Right renal pelvis (tissue), 4 donors: ENCODE data around the gene SORT1. TPM values are rescaled to one million over a fixed set of nuclear protein-coding genes. Genes with fewer than 3 reads are reported as not detected.
"Not testable (repeated sequence)": the region's sequence is repeated elsewhere in the genome, so short reads cannot be mapped to it uniquely, and the experiment has no call there.

ENCODE experiments used
- DNase-seq, 4 donors: peaks; one replicate each; pipeline ENCODE4 v3.0.0-alpha.2; 2013; ENCODE audit warnings: low read depth in 4 of 4, low spot score in 3 of 4, missing footprints in 1 of 4
- polyA plus RNA-seq, 4 donors: library from polyadenylated mRNA; unstranded; fragments of 120-200 nt; gene quantifications; one replicate each; pipeline ENCODE4 v1.2.1, GENCODE V29; 2013; ENCODE audit not compliant: insufficient read length in 4 of 4

The SORT1 gene
- polyA plus RNA-seq = 10 to 100 TPM; 54.6 to 66.3 (median 62.6) TPM

DNA sequence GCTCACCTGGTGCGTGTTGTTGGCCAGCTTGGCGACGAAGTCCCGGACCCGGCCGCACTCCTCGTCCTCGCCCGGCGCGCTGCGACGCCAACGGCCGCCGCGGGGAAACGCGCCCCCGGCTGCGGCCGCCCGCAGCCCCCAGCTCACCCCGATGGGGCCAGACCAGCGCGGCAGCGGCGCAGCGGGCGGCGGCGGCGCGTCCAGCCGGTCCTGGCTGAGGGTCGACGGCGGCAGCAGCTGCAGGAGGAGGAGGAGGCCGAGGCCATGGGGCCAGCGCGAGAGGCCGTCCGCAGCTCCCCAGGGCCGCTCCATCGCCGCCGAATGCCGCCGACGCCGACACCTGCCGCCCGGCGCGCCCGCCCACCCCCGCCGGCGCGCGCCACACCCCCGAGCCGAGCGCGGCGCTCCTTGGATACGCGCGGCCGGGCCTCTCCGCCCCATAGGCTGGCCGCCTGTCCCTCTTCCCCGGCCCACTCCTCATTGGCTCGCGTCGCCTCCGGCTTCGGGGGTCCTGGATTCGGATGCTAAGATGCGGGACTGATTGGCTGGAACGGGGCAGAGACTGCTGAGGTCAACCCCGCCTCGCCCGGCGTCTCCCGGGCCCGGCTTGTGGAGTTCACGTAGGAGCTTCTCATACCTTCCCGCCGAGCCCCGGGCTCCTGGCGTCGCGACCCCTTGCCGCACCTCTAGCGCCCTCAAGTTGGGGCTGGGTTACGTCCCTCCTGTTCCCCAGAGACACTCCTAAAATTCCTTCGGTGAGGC is at the start of gene SORT1:
SORT1 (minus strand) TSS at position 338 of the 762 bp plus-strand sequence; CDS start at position 312, 26 bp downstream.
- DNase-seq = peak in 3 of 4 donors; percentile 73 to 81 (median 81)

DNA sequence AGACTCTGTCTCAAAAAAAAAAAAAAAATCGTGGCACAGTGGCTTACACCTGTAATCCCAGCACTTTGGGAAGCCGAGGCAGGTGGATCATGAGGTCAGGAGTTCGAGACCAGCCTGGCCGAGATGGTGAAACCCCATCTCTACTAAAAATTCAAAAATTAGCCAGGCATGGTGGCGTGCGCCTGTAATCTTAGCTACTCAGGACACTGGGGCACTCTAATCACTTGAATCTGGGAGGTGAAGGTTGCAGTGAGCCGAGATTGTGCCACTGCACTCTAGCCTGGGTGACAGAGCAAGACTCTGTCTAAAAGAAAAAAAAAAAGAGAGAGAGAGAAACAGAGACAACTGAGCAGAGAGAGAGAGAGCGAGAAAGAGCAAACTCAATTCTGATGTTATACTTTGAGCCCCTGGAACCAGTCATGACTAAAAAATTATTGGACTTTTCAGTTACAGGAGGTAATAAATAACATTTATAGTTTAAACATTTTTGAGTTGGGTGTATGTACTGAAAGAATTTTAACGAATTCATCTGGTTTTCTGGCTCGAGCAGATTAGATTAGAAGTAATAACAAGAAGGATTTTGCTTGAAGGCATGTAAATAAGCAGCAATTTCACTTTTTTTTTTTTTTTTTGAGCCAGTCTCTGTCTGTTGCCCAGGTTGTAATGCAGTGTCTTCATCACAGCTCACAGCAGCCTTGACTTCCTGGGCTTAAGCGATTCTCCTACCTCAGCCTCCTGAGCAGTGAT is 48.4 kb upstream of the SORT1 start:
- not testable (repeated sequence) for DNase-seq

DNA sequence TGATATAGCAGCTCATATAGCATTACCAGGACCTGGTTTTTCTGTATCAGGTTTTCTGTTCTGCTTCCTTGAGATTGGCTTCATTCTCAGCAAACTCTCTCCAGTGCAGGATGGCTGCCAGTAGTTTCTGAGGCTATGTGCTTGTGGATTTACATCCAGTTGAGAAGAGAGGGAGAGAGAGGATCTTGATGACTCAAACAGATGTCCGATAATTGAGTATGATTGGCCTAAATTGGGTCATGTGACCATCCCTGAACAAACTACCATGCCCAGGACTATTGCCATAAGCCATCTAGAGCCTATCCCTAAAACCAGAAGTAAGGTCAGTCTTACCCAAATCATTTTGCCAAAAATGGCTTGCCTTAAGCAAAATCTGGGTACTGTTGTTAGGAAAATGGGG is 46.6 kb upstream of the SORT1 start:
- no peak for DNase-seq

DNA sequence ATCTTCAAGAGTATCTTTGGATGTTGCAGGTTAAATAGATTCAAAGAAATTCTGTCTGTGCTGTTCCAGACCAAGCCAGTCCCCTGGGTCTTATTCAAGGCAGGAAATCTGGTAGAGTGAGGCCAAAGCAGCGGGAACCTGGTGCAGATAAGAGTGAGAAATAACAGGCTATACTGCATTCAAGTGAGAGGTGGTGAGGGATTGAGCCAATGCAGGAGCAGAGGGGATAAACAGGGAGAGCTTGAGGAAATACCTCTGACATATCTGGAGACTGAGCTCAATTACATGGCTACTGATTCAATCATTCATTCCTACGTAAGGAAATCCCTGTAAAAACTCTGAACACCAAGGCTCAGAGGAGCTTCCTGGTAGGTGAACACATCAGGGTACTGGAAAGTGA is 45.8 kb upstream of the SORT1 start:
- DNase-seq = no peak

DNA sequence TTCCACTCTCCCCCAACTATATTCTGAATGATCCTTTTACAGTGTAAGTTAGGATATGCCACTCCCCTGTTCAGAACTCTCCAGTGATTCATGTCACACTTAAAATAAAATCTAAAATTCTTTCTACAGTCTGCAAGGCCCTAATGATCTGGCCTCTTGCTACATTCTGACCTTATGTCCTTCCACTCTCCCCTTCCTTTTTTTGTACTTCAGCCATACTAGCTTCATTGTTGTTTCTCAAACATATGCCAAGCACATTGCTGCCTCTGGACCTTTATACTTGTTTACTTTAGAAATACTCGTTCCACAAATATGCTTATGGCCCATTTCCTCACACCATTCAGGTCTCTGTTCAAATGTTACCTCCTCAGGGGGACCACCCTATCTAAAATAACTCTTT is 43.4 kb upstream of the SORT1 start:
- DNase-seq = no peak

DNA sequence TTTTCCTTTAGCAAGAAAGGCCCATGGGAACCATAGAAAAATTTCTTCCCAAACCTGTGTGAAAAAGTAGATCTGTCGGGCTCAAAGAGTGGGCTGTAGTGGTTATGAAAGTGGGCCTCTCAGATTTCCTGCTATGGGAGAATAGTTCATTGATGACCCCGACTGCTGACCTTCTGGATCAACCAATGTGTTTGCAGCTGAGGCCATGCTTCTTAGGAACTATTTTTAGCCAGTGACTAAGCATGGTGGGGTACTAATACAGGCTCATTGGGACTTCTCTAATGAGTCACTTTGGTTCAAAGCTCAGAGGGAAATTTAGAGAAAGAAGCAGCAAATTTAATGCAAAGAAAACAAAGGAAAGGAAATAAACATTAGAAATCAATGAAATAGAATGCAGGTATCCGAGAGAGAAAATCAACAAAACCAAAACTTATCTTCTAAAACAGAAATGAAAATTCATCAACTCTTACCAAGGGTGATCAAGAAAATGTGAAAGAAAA is 41.1 kb upstream of the SORT1 start:
- no peak for DNase-seq

DNA sequence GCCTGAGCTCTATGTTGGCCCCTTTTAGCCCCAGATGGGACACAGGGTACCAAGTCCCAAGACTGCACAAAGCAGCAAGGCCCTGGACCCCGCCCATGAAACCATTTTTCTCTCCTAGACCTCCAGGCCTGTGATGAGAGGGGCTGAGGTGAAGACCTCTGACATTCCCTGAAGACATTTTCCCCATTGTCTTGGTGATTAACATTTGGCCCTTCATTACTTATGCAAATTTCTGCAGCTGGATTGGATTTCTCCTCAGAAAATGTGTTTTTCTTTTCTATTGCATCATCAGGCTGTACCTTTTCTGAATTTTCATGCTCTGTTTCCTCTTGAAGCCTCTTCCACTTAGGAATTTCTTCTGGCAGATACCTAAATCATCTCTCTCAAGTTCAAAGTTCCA is 36.8 kb upstream of the SORT1 start:
- DNase-seq = no peak

DNA sequence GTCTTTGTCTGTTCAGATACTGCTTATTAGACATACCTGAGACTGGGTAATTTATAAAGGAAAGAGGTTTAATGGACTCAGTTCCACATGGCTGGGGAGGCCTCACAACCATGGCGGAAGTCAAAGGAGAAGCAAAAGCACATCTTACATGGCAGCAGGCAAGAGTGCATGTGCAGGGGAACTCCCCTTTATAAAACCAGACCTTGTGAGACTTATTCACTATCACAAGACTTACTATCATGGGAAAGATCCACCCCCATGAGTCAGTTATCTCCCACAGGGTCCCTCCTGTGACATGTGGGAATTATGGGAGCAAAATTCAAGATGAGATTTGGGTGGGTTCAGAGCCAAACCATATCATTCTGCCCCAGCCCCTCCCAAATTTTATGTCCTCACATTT is 35.6 kb upstream of the SORT1 start:
- no peak for DNase-seq

DNA sequence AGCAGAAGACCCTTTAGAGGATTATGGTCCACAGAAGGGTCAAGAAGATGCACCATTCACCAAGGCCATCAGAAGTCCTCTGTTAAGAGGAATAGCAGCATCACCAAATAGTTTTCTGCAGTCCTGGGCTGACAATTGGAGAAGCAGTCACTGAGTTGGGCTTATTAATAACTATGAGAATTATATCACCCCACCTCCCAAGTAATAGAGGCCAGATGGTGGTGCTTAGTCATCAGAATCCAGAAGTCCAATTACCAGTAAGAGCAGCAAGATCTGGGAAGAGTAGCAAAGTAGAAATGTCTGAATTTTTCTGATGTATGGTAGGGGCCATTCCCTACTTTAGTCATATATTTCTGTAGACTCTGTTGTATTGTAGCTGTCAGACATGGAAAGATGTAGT is 34.6 kb upstream of the SORT1 start:
- DNase-seq = no peak

DNA sequence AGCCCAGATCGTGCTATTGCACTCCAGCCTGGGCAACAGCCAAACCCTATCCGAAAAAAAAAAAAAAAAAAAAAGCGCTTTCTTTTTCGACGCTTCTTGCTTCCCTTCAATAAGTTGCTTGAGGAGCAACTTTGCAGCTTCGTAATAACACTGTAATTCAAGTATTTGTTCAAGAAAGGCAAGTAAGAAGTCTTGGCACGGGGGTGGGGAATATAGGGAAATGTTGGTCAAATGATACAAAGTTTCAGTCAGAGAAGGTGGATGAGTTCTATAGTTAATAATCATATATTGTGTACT is 29.4 kb upstream of the SORT1 start:
- no peak for DNase-seq

DNA sequence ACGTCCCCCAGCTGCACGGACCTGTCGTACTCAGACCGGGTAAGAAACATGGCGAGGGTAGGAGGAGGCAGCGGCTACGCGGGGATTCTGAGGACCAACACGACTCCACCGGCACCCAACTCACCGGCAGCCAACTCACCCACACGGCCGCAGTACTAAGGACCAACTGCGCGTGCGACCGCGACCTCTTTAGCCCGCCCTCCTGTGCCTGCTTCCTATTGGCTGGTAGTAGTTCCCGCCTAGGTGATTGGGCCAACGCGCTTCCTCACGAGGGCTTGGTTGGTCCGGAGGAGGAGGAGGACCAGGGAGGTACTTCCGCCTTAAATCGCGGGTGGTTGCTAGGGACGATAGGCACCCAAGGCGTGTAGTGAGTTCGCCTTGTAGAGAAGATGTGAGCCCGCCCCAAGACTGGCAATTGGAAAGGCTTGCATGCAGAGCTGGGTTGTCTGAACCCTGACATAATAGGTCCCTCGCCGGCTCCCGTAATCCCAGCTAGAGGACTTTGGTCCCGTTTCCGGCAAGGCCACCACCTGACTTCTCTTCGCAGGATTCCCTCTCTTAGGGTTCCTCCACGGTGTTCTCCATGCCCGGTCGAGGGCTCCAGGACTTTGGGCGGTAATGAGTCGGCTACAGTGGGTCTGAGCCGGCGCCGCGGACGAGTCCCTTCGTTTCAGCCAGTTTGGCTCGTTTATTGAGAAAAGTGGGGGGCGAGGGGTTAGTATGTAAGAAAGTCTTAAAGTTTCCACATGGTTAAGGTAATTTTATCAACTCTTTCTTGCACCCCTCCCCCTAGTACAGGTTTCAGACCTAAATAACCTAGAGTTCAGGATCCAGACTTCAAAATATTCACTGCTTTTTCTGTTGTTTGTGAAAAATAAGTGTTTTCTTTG is 28.8 kb upstream of the SORT1 start, which contains the start of gene PSMA5:
PSMA5 (minus strand) TSS at position 168 of the 890 bp plus-strand sequence; CDS start at position 50, 118 bp downstream.
- DNase-seq = peak; percentile 88 to 96 (median 94)

DNA sequence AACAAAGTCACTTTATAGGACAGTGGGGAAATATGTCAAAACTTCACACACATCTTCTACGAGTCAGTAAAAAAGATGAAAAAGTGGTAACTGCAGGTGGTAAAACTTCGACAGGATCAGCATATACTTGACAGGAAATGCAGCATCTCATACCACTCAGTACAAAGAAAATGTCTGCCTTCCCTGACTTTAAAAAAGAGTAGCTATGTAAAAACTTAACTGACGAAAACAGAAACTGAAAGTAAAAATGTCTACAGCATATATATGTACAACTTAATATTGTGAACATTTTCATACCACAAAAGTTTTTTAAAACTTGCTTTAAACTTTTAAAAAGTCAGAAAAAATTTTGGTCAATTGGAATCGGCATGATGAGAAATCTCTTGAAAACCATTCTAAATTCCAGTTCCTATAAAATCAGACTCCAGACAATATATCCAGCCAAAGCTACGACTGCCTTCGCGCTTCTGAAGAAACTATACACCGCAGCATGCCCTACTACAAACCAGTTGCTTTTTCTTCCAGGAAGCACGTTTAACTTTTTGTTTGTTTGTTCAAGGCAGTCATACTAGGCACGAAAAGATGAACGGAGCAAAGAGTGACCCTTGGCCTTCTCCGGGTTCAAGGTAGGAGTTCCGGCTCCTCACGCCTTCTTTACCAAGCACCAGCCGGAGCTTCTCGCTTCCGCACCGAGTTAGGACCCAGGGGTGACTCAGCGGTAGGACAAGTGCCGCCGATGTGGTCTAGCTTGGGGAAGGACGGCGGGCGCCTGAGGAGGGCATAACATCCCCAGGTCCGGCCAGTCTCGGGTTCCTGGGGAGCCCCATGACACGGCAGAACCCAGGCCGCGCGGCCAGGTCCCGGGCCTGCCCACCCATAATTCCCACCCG is 27.9 kb upstream of the SORT1 start:
- peak in 1 of 4 donors; percentile 20 for DNase-seq

DNA sequence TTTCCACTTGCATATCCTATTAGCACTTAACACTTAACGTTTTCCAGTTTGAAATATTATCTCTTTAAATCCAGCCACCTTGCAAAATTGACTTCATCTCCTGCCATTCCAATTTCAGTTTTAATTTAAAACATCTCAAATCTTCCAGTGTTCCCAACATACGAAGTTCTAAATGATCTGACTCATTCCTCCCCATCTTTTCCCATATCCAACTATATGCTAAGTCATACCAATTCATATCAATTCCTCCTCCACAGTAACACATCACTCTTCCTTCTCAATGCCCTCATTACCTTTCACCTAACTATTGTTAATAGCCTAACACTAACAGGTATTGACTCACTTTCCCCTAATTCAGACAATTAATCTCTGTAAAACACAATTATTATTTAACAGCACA is 25.8 kb upstream of the SORT1 start:
- DNase-seq = no peak

DNA sequence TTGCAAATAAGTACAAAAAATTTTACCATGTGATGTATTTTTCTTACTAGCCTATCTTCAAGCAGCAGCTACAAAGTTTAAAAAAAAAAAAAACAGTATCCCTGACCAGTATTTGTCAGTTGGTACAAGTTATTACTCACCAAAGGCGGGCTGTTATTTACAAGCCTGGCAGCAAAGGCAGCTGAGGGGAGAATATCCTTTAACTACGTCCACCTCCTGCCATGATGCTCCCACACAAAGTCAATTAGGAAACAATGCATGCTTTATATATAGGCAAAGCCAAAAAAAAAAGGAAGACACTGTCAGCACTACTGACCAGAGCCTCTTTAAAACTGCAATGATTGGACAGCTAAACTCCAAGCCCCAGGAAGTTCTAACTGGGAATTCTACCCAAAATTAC is 14.8 kb upstream of the SORT1 start:
- DNase-seq = no peak

DNA sequence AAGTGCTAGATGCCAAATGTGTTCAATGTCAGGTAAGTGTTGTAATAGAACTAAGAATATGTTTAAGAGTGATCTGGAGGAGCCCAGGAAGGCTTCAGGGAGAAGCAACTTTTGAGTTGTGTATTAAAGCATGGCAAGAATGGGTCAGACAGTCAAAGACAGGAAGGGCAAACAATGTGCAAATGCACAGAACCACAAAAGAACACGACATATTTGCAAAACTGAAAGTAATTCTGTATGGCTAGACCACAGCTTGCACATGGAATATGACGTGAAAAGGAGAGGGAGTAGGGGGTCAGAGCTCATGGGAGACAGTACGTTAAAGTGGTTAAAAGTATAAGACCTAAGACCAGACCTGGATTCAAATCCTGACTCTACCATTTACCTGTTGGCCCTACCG is 7.1 kb upstream of the SORT1 start:
- no peak for DNase-seq

DNA sequence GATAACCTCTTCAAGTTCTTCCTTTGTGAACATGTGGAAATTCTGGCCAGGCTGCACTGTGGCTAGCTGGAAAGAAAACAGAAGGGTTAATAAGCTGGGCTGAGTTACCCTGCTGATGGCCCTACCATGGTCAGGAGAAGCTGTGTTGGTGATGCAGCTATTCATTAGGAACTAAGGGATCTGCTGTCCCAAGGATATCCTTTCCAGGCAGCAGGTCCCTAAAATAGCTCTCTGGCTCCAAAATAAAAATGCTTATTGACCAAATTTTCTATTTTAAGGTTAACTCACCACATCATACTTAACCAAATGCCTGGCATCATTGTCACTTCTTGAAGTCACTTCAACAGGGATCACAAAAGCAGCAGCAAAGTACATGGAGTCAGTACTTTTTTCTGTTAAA is 4.3 kb upstream of the SORT1 start:
- DNase-seq = no peak

DNA sequence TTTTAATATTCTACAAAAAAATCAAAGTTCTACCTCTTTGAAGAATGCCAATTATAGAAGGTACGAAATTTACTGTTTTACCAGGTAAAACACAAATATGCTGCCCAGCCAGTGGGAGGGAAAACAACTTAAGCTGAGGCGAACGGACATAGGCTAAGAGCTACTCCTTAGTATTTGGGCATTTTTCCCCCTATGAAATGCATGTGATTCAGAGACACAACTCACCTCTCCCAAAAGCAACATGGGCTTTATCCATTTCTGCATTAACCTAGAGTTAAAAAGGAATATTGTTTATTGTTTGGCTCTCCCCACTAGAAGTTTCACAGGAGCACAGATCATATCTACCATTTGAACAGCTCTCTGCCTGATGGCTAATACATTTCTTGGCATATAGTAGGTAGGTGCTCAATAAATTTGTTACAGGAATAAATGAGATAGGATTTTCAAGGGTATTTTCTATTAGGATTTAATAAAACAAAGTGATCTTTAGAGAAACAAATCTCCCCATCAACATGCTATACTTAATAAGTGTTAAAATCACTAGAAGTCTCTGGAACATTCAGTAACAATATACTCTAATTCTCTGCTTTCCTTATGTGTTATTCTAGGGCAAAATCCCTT is 2.4 kb upstream of the SORT1 start:
- no peak for DNase-seq

DNA sequence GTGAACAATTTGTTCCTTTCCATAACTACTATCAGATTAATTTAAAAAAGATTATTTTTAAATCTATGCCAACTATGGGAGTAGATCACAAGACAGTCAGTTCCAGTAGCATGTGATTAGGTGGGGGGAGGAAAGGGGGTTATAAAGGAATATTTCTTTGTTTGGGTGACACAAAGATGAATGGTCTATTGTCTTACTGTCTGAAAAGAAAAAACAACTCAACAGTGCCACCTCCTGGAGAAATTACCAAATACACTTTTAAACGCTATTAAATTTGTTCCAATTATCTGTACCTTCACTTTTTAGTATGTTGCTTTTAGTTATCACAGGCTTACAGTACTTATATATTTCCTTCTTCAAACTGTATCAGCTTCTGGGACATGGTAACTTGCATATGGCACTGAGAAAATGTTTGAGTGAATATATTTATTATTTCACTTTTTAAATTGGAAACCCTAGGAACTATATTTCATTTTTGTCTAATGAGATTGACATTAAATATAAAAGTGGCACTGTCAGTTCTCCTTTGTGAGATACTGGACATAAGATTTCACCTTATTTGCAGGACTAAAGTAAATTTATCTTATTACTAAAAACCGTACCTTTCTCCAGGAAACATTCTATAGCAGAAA is 1.7 kb upstream of the SORT1 start:
- DNase-seq = no peak
